SIG-M5 treated with dmso at 0.1 percent for 504 hours (cell line): ENCODE measurements around the gene ZFP92.
A peak's percentile ranks its signal among the peaks of the same experiment; 100 is the strongest.

ENCODE experiments used
- DNase-seq: peaks from one replicate; lab custom pipeline; 2025; ENCODE audit not compliant: unreplicated experiment; lab: John Stamatoyannopoulos, UW

The ZFP92 gene

GRCh38 chrX:153450949-153451277, 39.6 kb downstream of the ZFP92 start:
- DNase-seq = no peak

- no peak for DNase-seq
These were observed 43.8 kb downstream of the ZFP92 start for GRCh38 chrX:153454901-153455550.

GRCh38 chrX:153455571-153455970, 44.3 kb downstream of the ZFP92 start:
- DNase-seq = no peak

- DNase-seq = no peak
These were observed 44.9 kb downstream of the ZFP92 start for GRCh38 chrX:153456161-153456560.

GRCh38 chrX:153456704-153457103, 45.4 kb downstream of the ZFP92 start:
- no peak for DNase-seq

- no peak for DNase-seq
These were observed 46.0 kb downstream of the ZFP92 start for GRCh38 chrX:153457136-153457825.

GRCh38 chrX:153457827-153458466, 46.7 kb downstream of the ZFP92 start:
- no peak for DNase-seq

GRCh38 chrX:153458476-153458875, 47.2 kb downstream of the ZFP92 start:
- no peak for DNase-seq

GRCh38 chrX:153459986-153460385, 48.7 kb downstream of the ZFP92 start:
- no peak for DNase-seq

GRCh38 chrX:153460826-153461225, 49.6 kb downstream of the ZFP92 start:
- DNase-seq = peak; percentile 24
